Bronchial epithelial cell (primary cell): Measurements from ENCODE around the gene HEBP1. TPM values are rescaled to one million over a fixed set of nuclear protein-coding genes. Genes with fewer than 3 reads are reported as not detected.
"Not testable (repeated sequence)": the region's sequence is repeated elsewhere in the genome, so short reads cannot be mapped to it uniquely, and the experiment has no call there.

Source experiments
- DNase-seq: peaks from one replicate; pipeline ENCODE4 v3.0.0-alpha.2; 2010; ENCODE audit warnings: low read depth
- FAIRE-seq: peaks from 2 replicates; lab custom pipeline; 2011; peaks lifted over from hg19 to GRCh38; lab: Jason Lieb, UNC
- H3K27me3 ChIP-seq: 2 replicates; pipeline ENCODE4 v1.5.1; 2011; ENCODE audit warnings: low read length; ENCODE audit not compliant: control insufficient read depth, insufficient read depth
- H3K36me3 ChIP-seq: 2 replicates; pipeline ENCODE4 v1.5.1; 2011; ENCODE audit warnings: low read length; ENCODE audit not compliant: control insufficient read depth, insufficient read depth
- H3K4me3 ChIP-seq: 2 replicates; pipeline ENCODE4 v1.5.1; 2011; ENCODE audit warnings: mild to moderate bottlenecking, low read depth, low read length, control low read depth
- total RNA-seq: library from RNA; depleted of rRNA; stranded (reverse); fragments of >200 nt; gene quantifications from 2 replicates; pipeline ENCODE4 v1.2.1, GENCODE V29; 2014
- TF ChIP-seq, protein P1 (sequence below): IDR thresholded peaks from 2 replicates; pipeline ENCODE4 v1.5.1; 2011; ENCODE audit warnings: mild to moderate bottlenecking, moderate library complexity, low read length, control low read depth, inconsistent platforms; ENCODE audit not compliant: insufficient read depth, severe bottlenecking

Gene HEBP1
- total RNA-seq, 1 donor from 2014 or later = 4.2 TPM

DNA sequence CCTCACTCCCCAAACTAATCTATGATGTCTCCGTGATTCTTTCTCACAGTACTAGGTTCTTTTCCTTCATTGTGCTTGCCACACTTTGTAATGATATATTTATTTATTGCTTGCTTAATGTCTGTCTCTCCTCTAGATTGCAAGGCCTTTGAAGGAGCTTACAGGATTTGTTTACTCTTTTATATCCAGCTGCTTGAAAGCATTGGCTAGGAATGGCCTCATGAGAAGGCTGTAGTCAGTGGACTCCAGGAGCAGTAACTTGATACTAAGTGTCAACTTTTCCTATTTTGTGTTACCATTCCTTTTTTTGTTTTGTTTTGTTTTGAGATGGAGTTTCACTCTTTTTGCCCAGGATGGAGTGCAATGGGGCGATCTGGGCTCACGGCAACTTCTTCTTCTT is 36.8 kb upstream of the HEBP1 start:
- FAIRE-seq (no peak), DNase-seq (no peak)
- Histone ChIP-seq H3K4me3 (no peak overlapping the region), H3K36me3 (no peaks in the 10 kb centered on the region), H3K27me3 (no peaks in the 10 kb centered on the region)
- TF ChIP-seq, protein P1, sequence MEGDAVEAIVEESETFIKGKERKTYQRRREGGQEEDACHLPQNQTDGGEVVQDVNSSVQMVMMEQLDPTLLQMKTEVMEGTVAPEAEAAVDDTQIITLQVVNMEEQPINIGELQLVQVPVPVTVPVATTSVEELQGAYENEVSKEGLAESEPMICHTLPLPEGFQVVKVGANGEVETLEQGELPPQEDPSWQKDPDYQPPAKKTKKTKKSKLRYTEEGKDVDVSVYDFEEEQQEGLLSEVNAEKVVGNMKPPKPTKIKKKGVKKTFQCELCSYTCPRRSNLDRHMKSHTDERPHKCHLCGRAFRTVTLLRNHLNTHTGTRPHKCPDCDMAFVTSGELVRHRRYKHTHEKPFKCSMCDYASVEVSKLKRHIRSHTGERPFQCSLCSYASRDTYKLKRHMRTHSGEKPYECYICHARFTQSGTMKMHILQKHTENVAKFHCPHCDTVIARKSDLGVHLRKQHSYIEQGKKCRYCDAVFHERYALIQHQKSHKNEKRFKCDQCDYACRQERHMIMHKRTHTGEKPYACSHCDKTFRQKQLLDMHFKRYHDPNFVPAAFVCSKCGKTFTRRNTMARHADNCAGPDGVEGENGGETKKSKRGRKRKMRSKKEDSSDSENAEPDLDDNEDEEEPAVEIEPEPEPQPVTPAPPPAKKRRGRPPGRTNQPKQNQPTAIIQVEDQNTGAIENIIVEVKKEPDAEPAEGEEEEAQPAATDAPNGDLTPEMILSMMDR = no peak

DNA sequence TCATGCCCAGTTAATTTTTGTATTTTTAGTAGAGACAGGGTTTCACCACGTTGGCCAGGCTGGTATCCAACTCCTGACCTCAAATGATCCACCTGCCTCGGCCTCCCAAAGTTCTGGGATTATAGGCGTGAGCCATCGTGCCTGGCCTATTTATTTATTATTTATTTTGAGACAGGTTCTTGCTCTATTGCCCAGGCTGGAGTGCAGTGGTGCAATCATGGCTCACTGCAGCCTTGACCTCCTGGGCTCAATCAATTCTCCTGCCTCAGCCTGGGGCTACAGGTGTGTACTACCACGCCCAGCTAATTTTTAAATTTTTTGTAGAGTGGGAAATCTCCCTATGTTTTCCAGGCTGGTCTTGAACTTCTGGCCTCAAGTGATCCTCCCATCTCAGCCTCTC is 35.3 kb upstream of the HEBP1 start:
- not testable (repeated sequence) for H3K27me3 ChIP-seq, FAIRE-seq, H3K4me3 ChIP-seq, H3K36me3 ChIP-seq, DNase-seq

DNA sequence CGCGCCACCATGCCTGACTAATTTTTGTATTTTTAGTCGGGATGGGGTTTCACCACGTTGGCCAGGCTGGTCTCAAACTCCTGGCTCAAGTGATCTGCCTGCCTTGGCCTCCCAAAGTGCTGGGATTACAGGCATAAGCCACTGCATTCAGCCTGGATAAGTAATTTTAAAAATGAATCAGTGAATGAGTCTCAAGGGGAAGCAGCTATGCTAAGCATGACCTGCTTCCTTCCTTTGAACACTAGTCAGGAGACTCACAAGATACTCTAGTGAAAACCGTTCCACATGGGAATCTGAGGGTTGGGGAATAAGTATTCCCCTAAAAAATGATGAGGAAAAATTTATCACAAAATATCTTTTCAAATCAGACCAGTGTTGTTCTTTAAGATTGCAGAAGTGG is 33.4 kb upstream of the HEBP1 start:
- H3K27me3 ChIP-seq = no peaks in the 10 kb centered on the region
- H3K36me3 ChIP-seq = no peaks in the 10 kb centered on the region
- DNase-seq (no peak), FAIRE-seq (no peak)
- no peak overlapping the region for H3K4me3 ChIP-seq
- TF ChIP-seq, protein P1 = no peak

DNA sequence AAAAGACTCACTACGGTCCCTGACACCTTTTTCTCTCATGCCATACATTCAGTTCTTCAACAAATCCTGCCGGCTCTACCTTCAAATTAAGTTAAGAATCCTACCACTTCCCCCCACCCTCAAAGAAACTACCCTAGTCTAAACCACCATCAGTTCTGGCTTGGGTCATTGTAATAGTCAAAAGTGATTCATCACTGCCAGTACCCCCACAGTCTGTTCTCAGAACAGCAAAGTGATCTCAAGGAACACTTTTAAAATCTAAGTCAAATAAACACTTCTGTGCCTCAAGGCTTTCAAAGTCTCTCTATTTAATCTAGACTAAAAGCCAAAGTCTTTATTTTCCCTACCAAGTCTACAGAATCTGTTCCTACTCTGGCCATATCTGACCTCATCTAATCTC is 32.1 kb upstream of the HEBP1 start:
- FAIRE-seq (no peak), DNase-seq (no peak)
- TF ChIP-seq, protein P1 = no peak
- H3K4me3 ChIP-seq = no peak overlapping the region
- no peaks in the 10 kb centered on the region for H3K36me3 ChIP-seq
- H3K27me3 ChIP-seq = no peaks in the 10 kb centered on the region

DNA sequence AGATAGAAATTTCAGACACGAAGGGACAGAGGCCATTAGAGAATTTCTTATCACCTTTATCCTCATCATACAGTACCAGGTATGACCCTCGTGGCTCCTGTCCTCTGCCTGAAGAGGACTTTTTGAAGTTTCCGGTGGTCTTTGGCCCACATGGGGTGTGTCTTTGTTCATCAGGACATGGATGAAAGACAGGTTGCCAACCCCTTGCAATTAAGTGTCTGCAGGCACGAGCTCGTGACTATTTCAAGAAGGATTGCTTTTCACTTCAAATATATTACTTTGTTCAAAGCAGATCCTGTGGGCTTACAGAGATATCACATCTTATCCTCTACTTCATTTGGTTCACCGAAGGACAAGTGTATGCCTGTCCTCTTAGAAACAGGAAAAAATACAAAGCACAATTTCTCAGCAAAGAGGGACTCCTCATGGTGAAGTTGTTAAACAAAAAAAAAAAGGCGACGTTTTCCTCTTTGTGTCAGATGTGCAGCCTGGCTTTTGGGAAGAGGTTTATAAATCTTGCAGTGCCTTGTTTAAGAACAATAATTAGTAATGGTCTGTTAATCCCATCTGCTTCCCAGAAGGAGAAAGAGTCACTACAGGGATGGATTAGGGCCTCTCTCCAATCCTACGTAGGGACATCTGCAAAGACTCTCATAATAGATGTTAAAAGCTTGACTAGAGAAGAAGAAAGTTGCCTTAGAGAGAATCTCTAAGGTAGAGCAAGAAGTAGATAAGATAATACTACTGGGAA is 30.7 kb upstream of the HEBP1 start:
- TF ChIP-seq, protein P1 = no peak
- DNase-seq = no peak
- no peak overlapping the region for H3K4me3 ChIP-seq
- H3K36me3 ChIP-seq = no peaks in the 10 kb centered on the region
- no peaks in the 10 kb centered on the region for H3K27me3 ChIP-seq
- no peak for FAIRE-seq

DNA sequence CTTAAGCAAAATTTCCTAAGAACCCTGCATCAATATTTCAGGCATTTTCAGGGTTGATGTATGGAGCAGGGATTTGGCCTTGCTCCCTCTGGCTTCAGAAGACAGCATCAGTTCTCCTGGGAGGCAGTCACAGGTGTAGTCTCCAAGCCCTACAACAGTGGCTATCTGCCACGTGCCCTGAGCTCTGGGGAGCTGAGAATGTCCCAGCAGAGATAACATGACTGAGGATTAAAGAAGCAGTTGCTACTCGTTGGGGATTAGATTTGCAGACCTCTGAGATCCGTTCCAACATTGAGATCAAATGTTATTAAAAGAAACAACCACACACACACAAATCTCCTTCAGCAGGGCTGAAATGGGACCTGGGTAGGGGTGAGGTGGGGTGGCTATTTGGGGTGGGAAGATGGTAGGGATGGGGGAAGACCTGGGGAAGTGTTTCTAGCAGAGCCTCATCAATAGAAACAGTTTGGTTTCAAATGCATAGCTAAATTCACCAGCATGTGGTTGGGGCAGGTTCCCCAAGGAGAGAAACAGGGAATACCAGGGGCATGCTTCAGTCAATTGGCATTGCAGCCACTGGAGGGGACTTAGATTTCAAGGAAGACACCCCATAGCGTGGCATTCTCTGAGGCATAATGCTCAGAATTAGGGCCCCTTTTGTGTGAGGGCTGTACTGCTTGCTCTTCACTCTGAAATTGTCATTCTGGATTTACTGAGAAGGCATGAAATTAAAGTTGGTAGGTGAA is 28.9 kb upstream of the HEBP1 start:
- no peak for DNase-seq
- Histone ChIP-seq H3K4me3 (no peak overlapping the region), H3K27me3 (no peaks in the 10 kb centered on the region), H3K36me3 (no peaks in the 10 kb centered on the region)
- TF ChIP-seq, protein P1 = no peak
- FAIRE-seq = no peak
